Transverse colon (tissue), 4 donors: ENCODE data around the gene CSN3.

Source experiments
- EP300 ChIP-seq: sonication (generic); formaldehyde crosslinking; IDR thresholded peaks from one replicate; pipeline ENCODE4 v1.6.1; 2017; ENCODE audit warnings: antibody characterized with exemption, low read depth
- POLR2A ChIP-seq: fragments of 450-650 bp; IDR thresholded peaks from one replicate; pipeline ENCODE4 v1.6.1; 2016; ENCODE audit warnings: antibody characterized with exemption, mild to moderate bottlenecking, moderate library complexity
- POLR2AphosphoS5 ChIP-seq, 3 donors: sonication (generic); formaldehyde crosslinking; IDR thresholded peaks; one replicate each; pipeline ENCODE4 v1.6.1; 2016; ENCODE audit warnings: antibody characterized with exemption in 3 of 3
- TF ChIP-seq, protein P1 (sequence below), 5 experiments: fragments of 200-600 bp in 3 of 5; fragments of 450-650 bp in 2 of 5; sonication (generic) in 3 of 5; IDR thresholded peaks; 1 replicate in 2 of 5; 2 replicates in 3 of 5; pipeline ENCODE4 v1.5.1; 2016 to 2017; ENCODE audit warnings: antibody characterized with exemption in 5 of 5, inconsistent platforms in 3 of 5, mild to moderate bottlenecking in 2 of 5, moderate library complexity in 1 of 5

DNA sequence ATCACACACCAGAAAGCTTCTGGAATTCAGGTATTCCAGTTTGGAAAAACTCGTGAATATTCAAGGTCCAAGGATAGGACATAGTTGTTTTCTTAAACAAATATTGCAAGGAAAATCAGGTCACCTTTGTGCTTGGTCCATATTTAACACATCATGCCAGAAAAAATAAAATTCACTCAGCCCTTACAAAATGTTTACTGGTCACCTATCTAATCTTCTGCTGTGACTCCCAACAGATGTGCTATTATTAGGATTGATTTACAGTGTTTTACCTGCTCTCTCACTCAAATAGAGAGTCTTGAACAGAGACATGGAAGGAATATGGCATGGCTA is 9.5 kb downstream of the CSN3 start:
- TF ChIP-seq EP300 (no peak), POLR2AphosphoS5 (IDR thresholded peaks at IDR 0.05) (no peak), POLR2A (no peak)
- TF ChIP-seq, protein P1, sequence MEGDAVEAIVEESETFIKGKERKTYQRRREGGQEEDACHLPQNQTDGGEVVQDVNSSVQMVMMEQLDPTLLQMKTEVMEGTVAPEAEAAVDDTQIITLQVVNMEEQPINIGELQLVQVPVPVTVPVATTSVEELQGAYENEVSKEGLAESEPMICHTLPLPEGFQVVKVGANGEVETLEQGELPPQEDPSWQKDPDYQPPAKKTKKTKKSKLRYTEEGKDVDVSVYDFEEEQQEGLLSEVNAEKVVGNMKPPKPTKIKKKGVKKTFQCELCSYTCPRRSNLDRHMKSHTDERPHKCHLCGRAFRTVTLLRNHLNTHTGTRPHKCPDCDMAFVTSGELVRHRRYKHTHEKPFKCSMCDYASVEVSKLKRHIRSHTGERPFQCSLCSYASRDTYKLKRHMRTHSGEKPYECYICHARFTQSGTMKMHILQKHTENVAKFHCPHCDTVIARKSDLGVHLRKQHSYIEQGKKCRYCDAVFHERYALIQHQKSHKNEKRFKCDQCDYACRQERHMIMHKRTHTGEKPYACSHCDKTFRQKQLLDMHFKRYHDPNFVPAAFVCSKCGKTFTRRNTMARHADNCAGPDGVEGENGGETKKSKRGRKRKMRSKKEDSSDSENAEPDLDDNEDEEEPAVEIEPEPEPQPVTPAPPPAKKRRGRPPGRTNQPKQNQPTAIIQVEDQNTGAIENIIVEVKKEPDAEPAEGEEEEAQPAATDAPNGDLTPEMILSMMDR (IDR thresholded peaks at IDR 0.05) = no peak
